ENCODE measurements around the gene CYFIP2.

CYFIP2 gene

DNA sequence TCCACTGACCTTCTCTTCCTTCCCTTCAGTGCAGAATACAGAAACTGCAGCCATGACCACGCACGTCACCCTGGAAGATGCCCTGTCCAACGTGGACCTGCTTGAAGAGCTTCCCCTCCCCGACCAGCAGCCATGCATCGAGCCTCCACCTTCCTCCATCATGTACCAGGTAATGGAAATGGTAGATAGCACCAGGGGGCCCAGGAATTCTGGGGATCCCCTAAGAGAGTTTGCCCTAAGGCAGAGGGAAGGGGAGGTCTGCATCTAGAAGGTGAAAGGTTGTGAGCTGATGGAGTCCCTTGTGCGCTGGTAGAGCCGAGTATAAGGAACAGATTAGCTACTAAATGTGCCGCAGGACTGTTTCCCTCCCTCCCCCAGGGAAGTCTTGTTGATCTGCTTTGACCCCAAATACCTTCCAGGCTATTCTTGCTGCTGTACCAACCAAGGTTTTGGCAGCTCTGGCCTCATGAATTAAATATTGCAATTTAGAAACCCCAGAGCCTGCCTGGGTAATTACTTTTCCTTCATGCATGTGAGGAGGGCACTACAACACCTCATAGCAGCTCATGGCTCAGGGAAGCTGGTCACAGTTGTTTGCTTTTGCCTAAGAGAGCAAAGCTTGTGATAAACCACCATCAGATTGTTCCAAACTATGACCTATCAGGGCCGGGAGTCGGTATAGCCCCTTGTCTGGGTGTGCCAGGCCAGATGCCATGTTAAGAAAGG is 19.6 kb downstream of the CYFIP2 start:
- H3K4me3 ChIP-seq (replicated peaks in 1 of 2; ENCODE audit: low read depth in 2 of 2, low read length in 2 of 2), result no peak overlapping the region
- TF ChIP-seq, protein P1, sequence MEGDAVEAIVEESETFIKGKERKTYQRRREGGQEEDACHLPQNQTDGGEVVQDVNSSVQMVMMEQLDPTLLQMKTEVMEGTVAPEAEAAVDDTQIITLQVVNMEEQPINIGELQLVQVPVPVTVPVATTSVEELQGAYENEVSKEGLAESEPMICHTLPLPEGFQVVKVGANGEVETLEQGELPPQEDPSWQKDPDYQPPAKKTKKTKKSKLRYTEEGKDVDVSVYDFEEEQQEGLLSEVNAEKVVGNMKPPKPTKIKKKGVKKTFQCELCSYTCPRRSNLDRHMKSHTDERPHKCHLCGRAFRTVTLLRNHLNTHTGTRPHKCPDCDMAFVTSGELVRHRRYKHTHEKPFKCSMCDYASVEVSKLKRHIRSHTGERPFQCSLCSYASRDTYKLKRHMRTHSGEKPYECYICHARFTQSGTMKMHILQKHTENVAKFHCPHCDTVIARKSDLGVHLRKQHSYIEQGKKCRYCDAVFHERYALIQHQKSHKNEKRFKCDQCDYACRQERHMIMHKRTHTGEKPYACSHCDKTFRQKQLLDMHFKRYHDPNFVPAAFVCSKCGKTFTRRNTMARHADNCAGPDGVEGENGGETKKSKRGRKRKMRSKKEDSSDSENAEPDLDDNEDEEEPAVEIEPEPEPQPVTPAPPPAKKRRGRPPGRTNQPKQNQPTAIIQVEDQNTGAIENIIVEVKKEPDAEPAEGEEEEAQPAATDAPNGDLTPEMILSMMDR (IDR thresholded peaks at IDR 0.05; ENCODE audit: low read depth, low read length), result no peak
- no peak for DNase-seq (ENCODE audit: low read depth in 2 of 2)

DNA sequence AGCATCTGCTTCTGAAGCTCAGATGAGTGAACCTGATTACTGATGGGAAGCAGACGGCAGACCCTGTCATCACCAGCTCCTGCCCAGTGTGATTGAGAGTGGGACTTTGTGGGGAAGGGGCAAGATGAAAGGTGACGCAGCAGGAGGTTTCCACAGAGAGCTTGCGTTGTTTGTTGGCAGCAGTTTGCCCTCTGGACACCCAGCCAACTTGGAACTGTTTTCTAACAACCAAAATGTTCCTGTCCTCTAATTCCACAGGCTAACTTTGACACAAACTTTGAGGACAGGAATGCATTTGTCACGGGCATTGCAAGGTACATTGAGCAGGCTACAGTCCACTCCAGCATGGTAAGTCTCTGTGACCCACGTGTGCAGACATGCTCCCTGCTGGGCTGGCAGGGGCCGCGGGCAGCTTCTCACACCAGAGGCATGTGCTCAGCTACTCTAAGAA is 20.9 kb downstream of the CYFIP2 start:
- H3K4me3 ChIP-seq (replicated peaks in 1 of 2; ENCODE audit: low read depth in 2 of 2, low read length in 2 of 2), result no peak overlapping the region
- TF ChIP-seq, protein P1 (IDR thresholded peaks at IDR 0.05; ENCODE audit: low read depth, low read length), result no peak
- DNase-seq (ENCODE audit: low read depth in 2 of 2), result peak in 1 of 2 donors; percentile 38

DNA sequence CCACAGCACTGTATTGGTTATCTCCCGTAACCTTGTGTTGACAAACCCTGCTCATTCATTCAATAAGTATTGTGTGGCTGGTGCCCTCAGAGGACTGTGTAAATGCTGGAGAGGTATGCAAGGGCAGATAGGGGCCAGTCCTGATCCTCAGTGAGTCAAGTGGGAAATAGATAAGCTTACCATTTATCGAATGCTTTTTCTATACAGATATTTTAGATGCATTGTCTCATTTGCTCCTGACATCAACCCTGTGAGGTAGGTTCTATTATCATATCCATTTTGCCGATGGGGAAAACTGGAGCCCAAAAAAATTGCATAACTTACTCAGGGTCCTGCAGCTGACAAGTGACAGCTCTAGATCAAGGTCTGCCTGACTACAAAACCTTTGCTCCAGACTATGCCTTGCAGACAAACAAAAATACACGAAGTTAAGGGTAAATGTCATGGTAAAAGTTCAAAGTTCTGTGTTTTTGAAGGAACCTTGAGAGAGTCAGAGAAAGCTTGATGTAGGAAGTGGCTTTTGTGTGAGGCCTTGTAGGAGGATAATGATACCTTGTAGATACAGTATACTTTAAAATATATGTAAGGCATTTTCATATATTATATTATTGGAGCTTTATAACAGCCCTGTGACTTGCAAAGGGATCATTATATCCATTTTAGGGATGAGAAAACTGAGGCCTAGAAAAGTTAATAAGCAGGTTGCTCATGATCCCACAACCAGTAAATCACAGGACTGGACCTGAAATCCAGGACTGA is 22.7 kb downstream of the CYFIP2 start:
- DNase-seq (ENCODE audit: low read depth in 2 of 2), result no peak
- TF ChIP-seq, protein P1 (IDR thresholded peaks at IDR 0.05; ENCODE audit: low read depth, low read length), result no peak
- H3K4me3 ChIP-seq (replicated peaks in 1 of 2; ENCODE audit: low read depth in 2 of 2, low read length in 2 of 2), result no peak overlapping the region

DNA sequence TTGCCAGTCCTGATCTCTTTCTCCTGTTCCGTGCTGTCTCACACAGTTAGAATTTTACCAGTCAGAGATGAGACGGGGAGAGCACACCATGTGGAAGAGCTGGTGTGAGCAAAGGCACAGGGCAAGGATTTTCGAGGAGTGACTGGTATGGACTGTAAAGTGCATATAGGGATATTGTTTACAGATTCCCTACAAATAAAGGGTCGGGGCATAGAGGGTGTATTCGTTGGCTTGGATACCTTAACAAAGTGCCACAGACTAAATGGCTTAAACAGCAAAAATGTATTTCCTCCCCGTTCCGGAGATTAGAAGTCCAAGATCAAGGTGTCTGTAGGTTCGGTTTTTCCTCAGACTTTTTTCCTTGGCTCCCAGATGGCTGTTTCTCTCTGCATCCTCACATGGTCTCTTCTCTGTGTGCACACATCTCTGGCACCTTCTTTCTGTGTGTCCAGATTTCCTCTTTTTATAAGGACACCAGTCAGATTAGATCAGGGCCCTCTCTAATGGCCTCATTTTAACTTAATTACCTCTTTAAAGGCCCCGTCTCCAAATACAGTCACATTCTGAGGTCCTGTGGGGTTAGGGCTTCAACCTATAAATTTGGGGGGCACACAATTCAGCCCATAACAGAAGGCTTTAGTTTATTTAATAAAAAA is 23.4 kb downstream of the CYFIP2 start:
- H3K4me3 ChIP-seq (replicated peaks in 1 of 2; ENCODE audit: low read depth in 2 of 2, low read length in 2 of 2), result no peak overlapping the region
- no peak for DNase-seq (ENCODE audit: low read depth in 2 of 2)
- TF ChIP-seq, protein P1 (IDR thresholded peaks at IDR 0.05; ENCODE audit: low read depth, low read length), result no peak

DNA sequence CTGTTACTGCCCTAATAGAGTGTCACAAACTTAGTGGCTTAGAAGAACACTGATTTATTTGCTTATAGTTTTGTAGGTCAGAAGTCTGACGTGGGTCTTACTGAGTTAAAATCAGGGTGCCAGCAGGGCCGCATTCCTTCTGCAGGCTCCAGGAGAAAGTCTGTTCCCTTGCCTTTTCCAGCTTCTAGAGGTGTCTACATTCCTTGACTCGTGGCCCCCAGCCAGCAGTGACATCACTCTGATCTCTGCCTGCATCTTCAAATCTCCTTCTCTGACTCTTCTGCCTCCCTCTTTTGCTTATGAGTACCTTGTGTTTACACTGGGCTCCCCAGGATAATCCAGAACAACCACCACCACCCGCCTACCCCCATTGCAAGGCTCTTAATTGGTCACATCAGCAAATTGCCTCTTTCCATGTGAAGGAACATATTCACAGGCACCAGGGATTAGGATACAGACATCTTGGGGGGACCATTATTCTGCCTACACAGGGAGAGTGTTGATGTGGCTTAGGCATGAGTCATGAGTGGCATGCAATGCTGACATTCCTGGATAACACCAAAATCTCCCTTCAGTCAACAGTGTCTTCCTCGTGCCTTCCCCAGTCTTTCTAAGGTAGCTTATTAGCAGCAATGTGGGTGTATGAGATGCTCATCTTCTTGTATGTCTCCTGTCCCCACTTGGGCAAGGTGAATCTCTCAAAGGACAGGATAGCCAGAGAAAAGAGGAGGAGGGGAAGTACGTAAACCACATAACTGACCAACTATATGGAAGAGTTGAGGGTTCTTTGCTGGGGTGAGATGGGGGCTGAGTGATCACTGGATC is 24.4 kb downstream of the CYFIP2 start:
- no peak overlapping the region for H3K4me3 ChIP-seq (replicated peaks in 1 of 2; ENCODE audit: low read depth in 2 of 2, low read length in 2 of 2)
- TF ChIP-seq, protein P1 (IDR thresholded peaks at IDR 0.05; ENCODE audit: low read depth, low read length), result no peak
- peak; percentile 14 to 49 for DNase-seq (ENCODE audit: low read depth in 2 of 2)
